ENCODE results near the gene IQCK.

The IQCK gene

GRCh38 chr16:19884611-19885450 lies 166.8 kb downstream of the IQCK start, which contains the start of gene GPRC5B:
Gene GPRC5B, minus strand, starts transcription at chr16:19884848. Its CDS starts 12,003 bp downstream, at chr16:19872845.
- peak; percentile 44 for DNase-seq (ENCODE audit: low read depth)

GRCh38 chr16:19885451-19886072 lies 167.5 kb downstream of the IQCK start:
- DNase-seq (ENCODE audit: low read depth), result no peak

- DNase-seq (ENCODE audit: low read depth), result peak; percentile 81
These were observed 168.2 kb downstream of the IQCK start for GRCh38 chr16:19886073-19886941.

- DNase-seq (ENCODE audit: low read depth), result peak; percentile 25
These were observed 170.8 kb downstream of the IQCK start for GRCh38 chr16:19888834-19889233.

GRCh38 chr16:19890901-19891300 lies 172.8 kb downstream of the IQCK start:
- DNase-seq (ENCODE audit: low read depth), result no peak

- no peak for DNase-seq (ENCODE audit: low read depth)
These were observed 174.8 kb downstream of the IQCK start for GRCh38 chr16:19892902-19893301.

- DNase-seq (ENCODE audit: low read depth), result no peak
These were observed 176.5 kb downstream of the IQCK start for GRCh38 chr16:19894586-19894985.

GRCh38 chr16:19896951-19897350 lies 178.9 kb downstream of the IQCK start:
- DNase-seq (ENCODE audit: low read depth), result no peak

- DNase-seq (ENCODE audit: low read depth), result no peak
These were observed 180.1 kb downstream of the IQCK start for GRCh38 chr16:19898166-19898565.

GRCh38 chr16:19898924-19899604 lies 181.0 kb downstream of the IQCK start:
- DNase-seq (ENCODE audit: low read depth), result peak; percentile 55

- DNase-seq (ENCODE audit: low read depth), result no peak
These were observed 181.5 kb downstream of the IQCK start for GRCh38 chr16:19899605-19899955.

- DNase-seq (ENCODE audit: low read depth), result no peak
These were observed 183.1 kb downstream of the IQCK start for GRCh38 chr16:19901164-19901563.

- peak; percentile 60 for DNase-seq (ENCODE audit: low read depth)
These were observed 189.3 kb downstream of the IQCK start for GRCh38 chr16:19907161-19907992.
